Transverse colon (tissue), 4 donors: ENCODE data around the gene HOXB1. TPM values are rescaled to one million over a fixed set of nuclear protein-coding genes. Genes with fewer than 3 reads are reported as not detected.

ENCODE experiments used
- DNase-seq: peaks from one replicate; pipeline ENCODE4 v3.0.0-alpha.2; 2019
- H3K27ac ChIP-seq, 4 donors: fragments of 200-600 bp; sonication (generic); 2 replicates each; pipeline ENCODE4 v1.5.1; 2016 to 2018; ENCODE audit warnings: inconsistent platforms in 4 of 4
- H3K27me3 ChIP-seq: fragments of 200-600 bp; sonication (generic); 2 replicates; pipeline ENCODE4 v1.5.1; 2017; ENCODE audit warnings: inconsistent platforms
- H3K36me3 ChIP-seq, 4 donors: fragments of 200-600 bp; sonication (generic); 2 replicates each; pipeline ENCODE4 v1.5.1; 2017 to 2019; ENCODE audit warnings: inconsistent platforms in 4 of 4
- H3K4me1 ChIP-seq, 4 donors: fragments of 200-600 bp; sonication (generic); 2 replicates each; pipeline ENCODE4 v1.5.1; 2017 to 2020; ENCODE audit warnings: inconsistent platforms in 4 of 4
- H3K4me3 ChIP-seq, 4 donors: fragments of 200-600 bp; sonication (generic); 1 replicate in 1 of 4; 2 replicates in 3 of 4; pipeline versions ENCODE4 v1.5.1 to v1.6.1; 2017 to 2019; ENCODE audit warnings: inconsistent platforms in 4 of 4
- H3K9me3 ChIP-seq, 2 donors: fragments of 200-600 bp; sonication (generic); 2 replicates each; pipeline ENCODE4 v1.5.1; 2017 to 2019; ENCODE audit warnings: inconsistent platforms in 2 of 2
- EP300 ChIP-seq: sonication (generic); formaldehyde crosslinking; IDR thresholded peaks from one replicate; pipeline ENCODE4 v1.6.1; 2017; ENCODE audit warnings: antibody characterized with exemption, low read depth
- POLR2A ChIP-seq: fragments of 450-650 bp; IDR thresholded peaks from one replicate; pipeline ENCODE4 v1.6.1; 2016; ENCODE audit warnings: antibody characterized with exemption, mild to moderate bottlenecking, moderate library complexity
- POLR2AphosphoS5 ChIP-seq, 3 donors: sonication (generic); formaldehyde crosslinking; IDR thresholded peaks; one replicate each; pipeline ENCODE4 v1.6.1; 2016; ENCODE audit warnings: antibody characterized with exemption in 3 of 3
- WGBS, 2 donors: methylation state at CpG; one replicate each; pipeline ENCODE4 v1.1.5; 2018; ENCODE audit warnings: low coverage in 1 of 2; 5-methylcytosine and 5-hydroxymethylcytosine counted together
- in situ Hi-C, 4 donors: fragments of 200-750 bp; cut with MboI; loops; one replicate each; pipeline versions ENCODE4 v1.15.0 to v1.15.1; 2017; ENCODE audit warnings: low sequenced_read_pairs in 3 of 4, low pct_ligation_motif_present in 1 of 4, low pct_unique_long_range_greater_than_20kb in 1 of 4
- intact Hi-C: fragments of 100-400 bp; cut with DNase I; formaldehyde crosslinking; loops from one replicate; pipeline ENCODE4 v1.15.1; 2023; ENCODE audit warnings: low total_unique reads
- total RNA-seq, 4 donors: library from RNA; depleted of rRNA; stranded (reverse); fragments of >200 nt; gene quantifications; one replicate each; pipeline ENCODE4 v1.1.0, GENCODE V29; 2016
- TF ChIP-seq, protein P1 (sequence below), 5 experiments: fragments of 200-600 bp in 3 of 5; fragments of 450-650 bp in 2 of 5; sonication (generic) in 3 of 5; IDR thresholded peaks; 1 replicate in 2 of 5; 2 replicates in 3 of 5; pipeline ENCODE4 v1.5.1; 2016 to 2017; ENCODE audit warnings: antibody characterized with exemption in 5 of 5, inconsistent platforms in 3 of 5, mild to moderate bottlenecking in 2 of 5, moderate library complexity in 1 of 5

HOXB1 gene
- total RNA-seq, 4 donors from 2014 or later, result not detected

DNA sequence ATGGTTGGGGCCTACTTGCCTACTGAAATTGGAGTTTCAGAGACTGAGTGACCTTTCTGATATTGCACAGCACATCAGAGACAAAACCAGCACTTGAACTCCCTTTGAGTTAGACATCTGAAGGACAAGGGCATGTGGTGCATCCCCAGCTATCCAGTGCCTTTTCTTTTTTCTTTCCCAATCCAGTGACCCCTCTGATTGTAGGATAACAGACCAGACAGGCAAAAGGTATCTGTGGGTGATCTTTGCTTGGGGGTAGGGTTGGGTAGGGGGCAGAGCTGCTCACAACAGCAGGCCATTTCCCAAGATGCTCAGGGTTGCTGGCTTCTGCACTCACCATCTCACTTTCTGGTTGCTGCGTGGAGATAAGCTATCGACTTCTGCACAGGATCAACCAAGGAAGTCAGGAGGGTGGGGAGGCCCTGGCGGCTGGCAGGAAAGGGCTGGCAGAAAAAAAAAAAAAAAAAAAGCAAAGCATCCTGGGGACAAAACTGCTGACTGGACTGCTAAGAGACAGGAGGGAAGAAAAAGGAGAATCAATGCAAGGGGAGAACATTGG is 42.2 kb downstream of the HOXB1 start:
- DNase-seq, result no peak
- peaks cover 6% of the 10 kb centered on the region for H3K27me3 ChIP-seq
- TF ChIP-seq, protein P1, sequence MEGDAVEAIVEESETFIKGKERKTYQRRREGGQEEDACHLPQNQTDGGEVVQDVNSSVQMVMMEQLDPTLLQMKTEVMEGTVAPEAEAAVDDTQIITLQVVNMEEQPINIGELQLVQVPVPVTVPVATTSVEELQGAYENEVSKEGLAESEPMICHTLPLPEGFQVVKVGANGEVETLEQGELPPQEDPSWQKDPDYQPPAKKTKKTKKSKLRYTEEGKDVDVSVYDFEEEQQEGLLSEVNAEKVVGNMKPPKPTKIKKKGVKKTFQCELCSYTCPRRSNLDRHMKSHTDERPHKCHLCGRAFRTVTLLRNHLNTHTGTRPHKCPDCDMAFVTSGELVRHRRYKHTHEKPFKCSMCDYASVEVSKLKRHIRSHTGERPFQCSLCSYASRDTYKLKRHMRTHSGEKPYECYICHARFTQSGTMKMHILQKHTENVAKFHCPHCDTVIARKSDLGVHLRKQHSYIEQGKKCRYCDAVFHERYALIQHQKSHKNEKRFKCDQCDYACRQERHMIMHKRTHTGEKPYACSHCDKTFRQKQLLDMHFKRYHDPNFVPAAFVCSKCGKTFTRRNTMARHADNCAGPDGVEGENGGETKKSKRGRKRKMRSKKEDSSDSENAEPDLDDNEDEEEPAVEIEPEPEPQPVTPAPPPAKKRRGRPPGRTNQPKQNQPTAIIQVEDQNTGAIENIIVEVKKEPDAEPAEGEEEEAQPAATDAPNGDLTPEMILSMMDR (IDR thresholded peaks at IDR 0.05), result no peak
- no peak for TF ChIP-seq POLR2A
- TF ChIP-seq EP300, result no peak
- TF ChIP-seq POLR2AphosphoS5 (IDR thresholded peaks at IDR 0.05), result no peak
- intact Hi-C loops, result loop anchor here (10.0 kb wide), 1 partner anchor 144 kb away; no protein-coding TSS in a partner anchor
- H3K27ac ChIP-seq, result no peak overlapping the region
- no peaks in the 10 kb centered on the region for H3K36me3 ChIP-seq
- WGBS, 2 donors, result 73% methylated on average over 3 of the region's 3 CpGs; no CpG with 5 or more reads in 1 of the 2 donors
- no peaks in the 10 kb centered on the region for H3K9me3 ChIP-seq
- no peak overlapping the region for H3K4me3 ChIP-seq
- H3K4me1 ChIP-seq, result peaks cover 11 to 30% (median 15%) of the 10 kb centered on the region in 4 donors
- in situ Hi-C loops, result no loop called here

DNA sequence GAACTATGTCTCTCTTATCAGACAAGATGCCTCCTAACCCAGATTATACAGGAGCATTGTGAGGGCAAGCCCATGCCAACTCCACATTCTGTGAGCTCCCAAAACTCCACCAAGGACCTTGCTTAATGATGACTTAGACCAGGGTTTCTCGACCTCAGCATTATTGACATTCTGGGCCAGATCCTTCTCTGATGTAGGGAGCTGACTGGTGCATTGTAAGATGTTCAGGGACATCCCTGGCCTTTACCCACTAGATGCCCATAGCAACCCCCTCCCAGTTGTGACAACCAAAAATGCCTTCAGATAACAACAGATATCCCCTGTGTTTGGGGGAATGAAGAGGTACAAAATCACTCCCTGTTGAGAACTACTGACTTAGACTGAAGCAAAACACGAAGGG is 43.6 kb downstream of the HOXB1 start:
- in situ Hi-C loops, result no loop called here
- TF ChIP-seq EP300 (no peak), POLR2AphosphoS5 (IDR thresholded peaks at IDR 0.05) (no peak), POLR2A (no peak)
- TF ChIP-seq, protein P1 (IDR thresholded peaks at IDR 0.05), result no peak
- 88 to 100% methylated on average over 1 to 2 of the region's 2 CpGs for WGBS, 2 donors

DNA sequence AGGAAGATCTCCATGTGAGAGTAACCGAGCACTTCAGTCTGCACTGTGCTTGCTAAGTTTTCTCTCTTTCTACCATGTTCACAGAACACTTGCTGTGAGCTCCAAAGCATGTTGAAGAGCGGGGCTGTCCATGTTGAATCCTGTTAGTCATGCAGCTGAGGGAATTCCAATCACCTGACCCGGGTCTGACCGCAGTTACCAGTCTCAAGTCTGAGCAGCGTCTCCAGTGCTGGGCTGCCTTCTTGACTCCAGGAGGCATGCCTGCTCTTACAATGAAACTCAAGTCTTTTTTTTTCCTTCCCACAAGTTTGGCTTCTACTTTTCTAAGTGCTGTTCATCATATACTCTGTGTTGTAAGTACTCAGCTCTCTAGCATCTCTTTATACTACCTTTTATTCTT is 44.3 kb downstream of the HOXB1 start:
- WGBS, 2 donors, result 40 to 78% methylated on average over 1 to 5 of the region's 5 CpGs
- no peak overlapping the region for H3K4me3 ChIP-seq
- intact Hi-C loops, result loop anchor here (10.0 kb wide), 1 partner anchor 142 kb away; no protein-coding TSS in a partner anchor
- H3K9me3 ChIP-seq, result no peaks in the 10 kb centered on the region
- H3K27me3 ChIP-seq, result no peaks in the 10 kb centered on the region
- H3K4me1 ChIP-seq, result peaks cover 0 to 14% (median 8%) of the 10 kb centered on the region in 4 donors
- TF ChIP-seq POLR2A (no peak), POLR2AphosphoS5 (IDR thresholded peaks at IDR 0.05) (no peak), EP300 (no peak)
- TF ChIP-seq, protein P1 (IDR thresholded peaks at IDR 0.05), result no peak
- in situ Hi-C loops, result no loop called here
- no peaks in the 10 kb centered on the region for H3K36me3 ChIP-seq
- DNase-seq, result no peak
- H3K27ac ChIP-seq, result no peak overlapping the region

More for the DNA sequence above, 43.6 kb downstream of the HOXB1 start:
- Histone ChIP-seq H3K4me3 (no peak overlapping the region), H3K36me3 (no peaks in the 10 kb centered on the region), H3K27me3 (no peaks in the 10 kb centered on the region), H3K4me1 (peaks cover 3 to 21% (median 10%) of the 10 kb centered on the region in 4 donors), H3K27ac (no peak overlapping the region), H3K9me3 (no peaks in the 10 kb centered on the region)
- DNase-seq, result no peak
- intact Hi-C loops, result loop anchor here (10.0 kb wide), 1 partner anchor 142 kb away; no protein-coding TSS in a partner anchor

DNA sequence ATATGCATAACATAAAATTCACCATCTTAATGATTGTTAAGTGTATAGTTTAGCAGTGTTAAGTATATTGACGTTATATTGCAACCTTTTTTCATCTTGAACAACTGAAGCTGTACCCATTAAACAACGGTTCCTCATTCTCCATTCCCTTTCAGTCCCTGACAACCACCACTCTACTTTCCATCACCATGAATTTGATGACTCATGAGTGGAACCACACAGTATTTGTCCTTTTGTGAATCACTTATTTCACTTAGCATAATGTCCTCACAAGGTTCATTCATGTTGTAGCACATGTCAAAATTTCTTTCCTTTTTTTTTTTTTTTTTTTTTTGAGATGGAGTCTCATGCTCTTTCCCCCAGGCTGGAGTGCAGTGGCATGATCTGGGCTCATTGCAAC is 46.0 kb downstream of the HOXB1 start:
- intact Hi-C loops, result loop anchor here (10.0 kb wide), 1 partner anchor 140 kb away; no protein-coding TSS in a partner anchor
- WGBS, 2 donors, result 77 to 86% methylated on average over 2 of the region's 2 CpGs

More for the DNA sequence above, 46.0 kb downstream of the HOXB1 start:
- in situ Hi-C loops, result no loop called here
- H3K9me3 ChIP-seq, result no peaks in the 10 kb centered on the region
- H3K36me3 ChIP-seq, result no peaks in the 10 kb centered on the region
- DNase-seq, result no peak
- TF ChIP-seq EP300, result no peak
- no peaks in the 10 kb centered on the region for H3K27me3 ChIP-seq
- no peak overlapping the region for H3K4me3 ChIP-seq
- H3K27ac ChIP-seq, result no peak overlapping the region
- H3K4me1 ChIP-seq, result peaks cover 0 to 7% (median 5%) of the 10 kb centered on the region in 4 donors
